ENCODE data around the gene KDM5B. TPM values are rescaled to one million over a fixed set of nuclear protein-coding genes. Genes with fewer than 3 reads are reported as not detected.

Gene KDM5B
- total and polyA plus RNA-seq, 8 donors, result 7.3 to 47.0 (median 22.9) TPM

- TF ChIP-seq, protein P1, sequence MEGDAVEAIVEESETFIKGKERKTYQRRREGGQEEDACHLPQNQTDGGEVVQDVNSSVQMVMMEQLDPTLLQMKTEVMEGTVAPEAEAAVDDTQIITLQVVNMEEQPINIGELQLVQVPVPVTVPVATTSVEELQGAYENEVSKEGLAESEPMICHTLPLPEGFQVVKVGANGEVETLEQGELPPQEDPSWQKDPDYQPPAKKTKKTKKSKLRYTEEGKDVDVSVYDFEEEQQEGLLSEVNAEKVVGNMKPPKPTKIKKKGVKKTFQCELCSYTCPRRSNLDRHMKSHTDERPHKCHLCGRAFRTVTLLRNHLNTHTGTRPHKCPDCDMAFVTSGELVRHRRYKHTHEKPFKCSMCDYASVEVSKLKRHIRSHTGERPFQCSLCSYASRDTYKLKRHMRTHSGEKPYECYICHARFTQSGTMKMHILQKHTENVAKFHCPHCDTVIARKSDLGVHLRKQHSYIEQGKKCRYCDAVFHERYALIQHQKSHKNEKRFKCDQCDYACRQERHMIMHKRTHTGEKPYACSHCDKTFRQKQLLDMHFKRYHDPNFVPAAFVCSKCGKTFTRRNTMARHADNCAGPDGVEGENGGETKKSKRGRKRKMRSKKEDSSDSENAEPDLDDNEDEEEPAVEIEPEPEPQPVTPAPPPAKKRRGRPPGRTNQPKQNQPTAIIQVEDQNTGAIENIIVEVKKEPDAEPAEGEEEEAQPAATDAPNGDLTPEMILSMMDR (IDR thresholded peaks at IDR 0.05), result peak in 2 of 4 donors; percentile 9 to 11
- Histone ChIP-seq H3K4me1 (no peaks in the 10 kb centered on the region), H3K9me3 (no peaks in the 10 kb centered on the region), H3K4me3 (no peak overlapping the region), H3K27me3 (no peaks in the 10 kb centered on the region), H3K27ac (no peak overlapping the region), H3K36me3 (no peaks in the 10 kb centered on the region)
- WGBS, 2 donors, result 35 to 37% methylated on average over 3 of the region's 3 CpGs
- no peak for FAIRE-seq
- intact Hi-C loops (cut with DNase I), result no loop called here
- ATAC-seq, result peak; percentile 56 to 94 (median 80)
- DNase-seq, result peak; percentile 32 to 81 (median 65)
Measured at GRCh38 chr1:202692959-202693555, 115.2 kb downstream of the KDM5B start.

GRCh38 chr1:202691816-202692215 lies 116.4 kb downstream of the KDM5B start:
- ATAC-seq, result no peak
- TF ChIP-seq, protein P1 (IDR thresholded peaks at IDR 0.05), result no peak
- 28 to 58% methylated on average over 2 of the region's 2 CpGs for WGBS, 2 donors
- no peak for FAIRE-seq
- no peaks in the 10 kb centered on the region for H3K27me3 ChIP-seq
- H3K9me3 ChIP-seq, result no peaks in the 10 kb centered on the region
- H3K27ac ChIP-seq, result no peak overlapping the region
- intact Hi-C loops (cut with DNase I), result no loop called here
- no peak overlapping the region for H3K4me3 ChIP-seq
- no peak for DNase-seq
- no peaks in the 10 kb centered on the region for H3K4me1 ChIP-seq
- no peaks in the 10 kb centered on the region for H3K36me3 ChIP-seq

- Histone ChIP-seq H3K27ac (no peak overlapping the region), H3K4me1 (no peaks in the 10 kb centered on the region), H3K9me3 (no peaks in the 10 kb centered on the region), H3K4me3 (no peak overlapping the region), H3K27me3 (no peaks in the 10 kb centered on the region), H3K36me3 (no peaks in the 10 kb centered on the region)
- ATAC-seq (no peak), FAIRE-seq (no peak), DNase-seq (no peak)
- intact Hi-C loops (cut with DNase I), result no loop called here
- TF ChIP-seq, protein P1 (IDR thresholded peaks at IDR 0.05), result no peak
- WGBS, 2 donors, result 44 to 57% methylated on average over 9 of the region's 9 CpGs
Measured at GRCh38 chr1:202689493-202690342, 118.5 kb downstream of the KDM5B start.

DNA sequence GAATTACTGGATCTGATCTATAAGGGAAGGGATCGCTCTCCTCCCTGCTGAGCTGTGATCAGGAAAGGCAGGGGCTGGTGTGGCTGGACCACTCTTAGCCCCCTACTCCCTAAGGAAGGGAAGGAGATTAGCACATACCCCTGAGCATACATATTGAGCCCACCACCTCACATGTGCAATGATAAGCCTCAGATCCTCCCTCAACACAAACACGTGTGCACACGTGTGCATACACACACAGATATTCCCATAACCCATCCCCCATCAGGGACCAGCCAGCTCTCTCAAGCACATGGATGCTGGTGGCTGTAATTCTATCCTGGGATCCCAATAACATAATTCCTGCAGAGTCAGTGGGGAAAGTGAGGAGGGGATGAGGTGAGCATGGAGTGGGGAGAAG lies 119.1 kb downstream of the KDM5B start:
- 49 to 61% methylated on average over 3 of the region's 3 CpGs for WGBS, 2 donors
- no peak for ATAC-seq
- FAIRE-seq, result no peak
- H3K27ac ChIP-seq, result no peak overlapping the region
- no peaks in the 10 kb centered on the region for H3K9me3 ChIP-seq
- TF ChIP-seq, protein P1 (IDR thresholded peaks at IDR 0.05), result no peak
- no peaks in the 10 kb centered on the region for H3K4me1 ChIP-seq
- no peaks in the 10 kb centered on the region for H3K27me3 ChIP-seq
- DNase-seq, result no peak
- no peaks in the 10 kb centered on the region for H3K36me3 ChIP-seq
- H3K4me3 ChIP-seq, result no peak overlapping the region
- intact Hi-C loops (cut with DNase I), result no loop called here

GRCh38 chr1:202688401-202688800 lies 119.8 kb downstream of the KDM5B start:
- WGBS, 2 donors, result 48 to 67% methylated on average over 7 of the region's 7 CpGs
- FAIRE-seq, result no peak

More at GRCh38 chr1:202688401-202688800, 119.8 kb downstream of the KDM5B start:
- no peaks in the 10 kb centered on the region for H3K36me3 ChIP-seq
- H3K27ac ChIP-seq, result no peak overlapping the region
- H3K27me3 ChIP-seq, result no peaks in the 10 kb centered on the region
- no peaks in the 10 kb centered on the region for H3K9me3 ChIP-seq
- no peaks in the 10 kb centered on the region for H3K4me1 ChIP-seq
- TF ChIP-seq, protein P1 (IDR thresholded peaks at IDR 0.05), result no peak
- H3K4me3 ChIP-seq, result no peak overlapping the region
- intact Hi-C loops (cut with DNase I), result no loop called here
- no peak for ATAC-seq
- DNase-seq, result no peak

All from pancreas (tissue), 10 donors.